ENCODE results near the gene ERC2.
"Not testable (repeated sequence)": the region's sequence is repeated elsewhere in the genome, so short reads cannot be mapped to it uniquely, and the experiment has no call there.

The ERC2 gene

GRCh38 chr3:55532806-55533205 is 935.5 kb downstream of the ERC2 start:
- FAIRE-seq: no peak

- FAIRE-seq: no peak
Observed at GRCh38 chr3:55531321-55531720, 936.9 kb downstream of the ERC2 start.

- FAIRE-seq: no peak
Observed at GRCh38 chr3:55527361-55527760, 940.9 kb downstream of the ERC2 start.

GRCh38 chr3:55526332-55527030 is 941.8 kb downstream of the ERC2 start:
- FAIRE-seq: no peak

- no peak for FAIRE-seq
Observed at GRCh38 chr3:55525436-55525835, 942.8 kb downstream of the ERC2 start.

GRCh38 chr3:55524565-55525244 is 943.6 kb downstream of the ERC2 start:
- no peak for FAIRE-seq

- no peak for FAIRE-seq
Observed at GRCh38 chr3:55523471-55523870, 944.8 kb downstream of the ERC2 start.

GRCh38 chr3:55521738-55522421 is 946.4 kb downstream of the ERC2 start:
- no peak for FAIRE-seq

- FAIRE-seq: no peak
Observed at GRCh38 chr3:55521064-55521737, 947.1 kb downstream of the ERC2 start.

- FAIRE-seq: no peak
Observed at GRCh38 chr3:55519019-55519418, 949.2 kb downstream of the ERC2 start.

GRCh38 chr3:55518451-55518850 is 949.8 kb downstream of the ERC2 start:
- FAIRE-seq: no peak

GRCh38 chr3:55516392-55517030 is 951.8 kb downstream of the ERC2 start:
- FAIRE-seq: no peak

GRCh38 chr3:55515550-55516246 is 952.6 kb downstream of the ERC2 start:
- no peak for FAIRE-seq

- no peak for FAIRE-seq
Observed at GRCh38 chr3:55514962-55515361, 953.3 kb downstream of the ERC2 start.

- no peak for FAIRE-seq
Observed at GRCh38 chr3:55512571-55513343, 955.5 kb downstream of the ERC2 start.

GRCh38 chr3:55511895-55512570 is 956.2 kb downstream of the ERC2 start:
- FAIRE-seq: no peak

- no peak for FAIRE-seq
Observed at GRCh38 chr3:55508335-55508734, 959.9 kb downstream of the ERC2 start.

- no peak for FAIRE-seq
Observed at GRCh38 chr3:55507808-55508207, 960.5 kb downstream of the ERC2 start.

- no peak for FAIRE-seq
Observed at GRCh38 chr3:55505776-55506175, 962.5 kb downstream of the ERC2 start.

- not testable (repeated sequence) for FAIRE-seq
Observed at GRCh38 chr3:55505102-55505501, 963.2 kb downstream of the ERC2 start.

- FAIRE-seq: no peak
Observed at GRCh38 chr3:55501905-55502304, 966.4 kb downstream of the ERC2 start.

Data from colon (tissue), 2 donors.